ENCODE data around the gene KCNQ1.

The KCNQ1 gene

DNA sequence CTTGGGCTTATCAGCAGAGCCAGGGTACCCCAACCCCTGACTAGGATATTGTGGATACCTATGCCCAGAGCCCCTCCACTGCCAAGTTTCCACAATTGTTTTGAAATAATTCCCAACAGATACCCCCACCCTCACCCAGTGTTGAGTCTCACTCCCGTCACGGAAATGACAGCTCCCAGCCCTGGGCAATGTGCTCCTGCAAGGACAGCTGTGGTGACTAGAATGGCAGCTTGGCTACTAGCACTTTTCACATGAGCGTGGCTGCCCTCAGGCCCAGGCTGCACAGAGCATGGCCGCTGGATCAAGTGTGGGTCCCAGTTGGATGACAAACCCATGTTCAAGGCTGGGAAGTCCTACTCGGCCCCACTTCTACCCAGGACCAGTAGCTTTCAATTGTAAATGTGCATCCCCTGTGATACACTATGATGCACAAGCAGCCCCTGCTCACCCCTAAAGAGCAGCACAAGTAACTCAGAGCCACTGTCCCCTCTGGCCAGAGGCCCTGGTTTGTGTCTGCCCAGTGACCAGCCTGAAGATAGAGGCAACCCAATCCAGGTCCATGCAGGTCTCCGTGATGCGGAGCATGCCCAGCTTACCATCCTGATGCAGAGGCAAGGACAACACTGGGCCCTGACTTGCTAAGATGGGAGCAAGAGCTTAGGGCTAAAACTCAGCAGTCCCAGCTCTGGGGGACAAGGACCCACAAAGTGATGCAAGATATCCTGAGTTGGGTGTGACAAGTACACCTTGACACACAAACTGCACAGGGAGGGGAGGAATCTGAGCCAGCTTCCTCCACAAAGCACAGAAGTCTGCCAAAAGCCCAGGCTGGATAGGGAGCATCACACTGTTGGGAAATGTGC lies 241.8 kb downstream of the KCNQ1 start:
- H3K4me1 Mint-ChIP-seq = no peaks in the 10 kb centered on the region
- no peaks in the 10 kb centered on the region for H3K9me3 Mint-ChIP-seq
- H3K36me3 Mint-ChIP-seq = no peaks in the 10 kb centered on the region
- H3K27ac Mint-ChIP-seq = no peak overlapping the region
- H3K27me3 Mint-ChIP-seq = no peaks in the 10 kb centered on the region
- no peak overlapping the region for H3K4me3 Mint-ChIP-seq

DNA sequence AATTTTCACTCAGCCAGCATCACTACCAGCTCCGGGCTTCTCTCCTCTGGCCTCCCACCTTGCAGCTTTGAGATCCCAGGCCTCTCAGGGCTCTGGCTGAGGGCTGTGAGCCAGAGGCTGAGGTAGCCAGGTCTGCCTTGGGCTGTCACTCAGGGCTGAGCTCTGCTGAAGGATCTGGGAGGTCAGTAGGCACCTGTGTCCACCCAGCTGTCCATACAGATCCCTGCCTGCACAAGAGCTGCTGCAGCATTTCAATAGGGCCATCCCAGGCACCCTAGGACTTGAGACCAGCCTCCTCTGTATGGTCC lies 242.4 kb downstream of the KCNQ1 start:
- H3K9me3 Mint-ChIP-seq = no peaks in the 10 kb centered on the region
- H3K4me3 Mint-ChIP-seq = no peak overlapping the region
- H3K27me3 Mint-ChIP-seq = no peaks in the 10 kb centered on the region
- H3K36me3 Mint-ChIP-seq = no peaks in the 10 kb centered on the region
- no peak overlapping the region for H3K27ac Mint-ChIP-seq
- H3K4me1 Mint-ChIP-seq = no peaks in the 10 kb centered on the region

DNA sequence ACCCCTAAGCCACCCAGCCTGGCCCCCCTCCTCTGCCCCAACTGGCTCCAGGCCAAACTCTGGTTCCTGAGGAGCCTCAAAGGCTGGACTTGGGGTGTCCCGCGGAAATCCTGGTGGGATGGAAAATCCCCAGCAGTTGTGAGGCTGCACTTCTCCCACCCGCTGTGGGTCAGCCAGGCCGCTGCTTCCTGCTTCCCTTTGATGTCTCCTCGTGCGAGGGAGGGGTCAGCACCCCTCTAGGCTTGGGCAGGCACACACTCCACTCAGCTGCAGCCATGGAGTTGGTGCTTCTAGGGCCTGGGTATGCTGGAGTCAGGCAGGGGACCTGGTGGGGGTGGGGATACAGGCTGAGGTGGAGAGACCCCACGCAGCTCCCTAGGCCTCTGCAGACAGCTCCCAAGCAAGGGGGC lies 243.0 kb downstream of the KCNQ1 start:
- Mint-ChIP-seq H3K4me3 (no peak overlapping the region), H3K4me1 (no peaks in the 10 kb centered on the region), H3K9me3 (no peaks in the 10 kb centered on the region), H3K36me3 (no peaks in the 10 kb centered on the region), H3K27me3 (no peaks in the 10 kb centered on the region), H3K27ac (no peak overlapping the region)

GRCh38 chr11:2688381-2689231 lies 243.8 kb downstream of the KCNQ1 start:
- Mint-ChIP-seq H3K27me3 (no peaks in the 10 kb centered on the region), H3K27ac (no peak overlapping the region), H3K9me3 (no peaks in the 10 kb centered on the region), H3K36me3 (no peaks in the 10 kb centered on the region), H3K4me3 (no peak overlapping the region), H3K4me1 (no peaks in the 10 kb centered on the region)

DNA sequence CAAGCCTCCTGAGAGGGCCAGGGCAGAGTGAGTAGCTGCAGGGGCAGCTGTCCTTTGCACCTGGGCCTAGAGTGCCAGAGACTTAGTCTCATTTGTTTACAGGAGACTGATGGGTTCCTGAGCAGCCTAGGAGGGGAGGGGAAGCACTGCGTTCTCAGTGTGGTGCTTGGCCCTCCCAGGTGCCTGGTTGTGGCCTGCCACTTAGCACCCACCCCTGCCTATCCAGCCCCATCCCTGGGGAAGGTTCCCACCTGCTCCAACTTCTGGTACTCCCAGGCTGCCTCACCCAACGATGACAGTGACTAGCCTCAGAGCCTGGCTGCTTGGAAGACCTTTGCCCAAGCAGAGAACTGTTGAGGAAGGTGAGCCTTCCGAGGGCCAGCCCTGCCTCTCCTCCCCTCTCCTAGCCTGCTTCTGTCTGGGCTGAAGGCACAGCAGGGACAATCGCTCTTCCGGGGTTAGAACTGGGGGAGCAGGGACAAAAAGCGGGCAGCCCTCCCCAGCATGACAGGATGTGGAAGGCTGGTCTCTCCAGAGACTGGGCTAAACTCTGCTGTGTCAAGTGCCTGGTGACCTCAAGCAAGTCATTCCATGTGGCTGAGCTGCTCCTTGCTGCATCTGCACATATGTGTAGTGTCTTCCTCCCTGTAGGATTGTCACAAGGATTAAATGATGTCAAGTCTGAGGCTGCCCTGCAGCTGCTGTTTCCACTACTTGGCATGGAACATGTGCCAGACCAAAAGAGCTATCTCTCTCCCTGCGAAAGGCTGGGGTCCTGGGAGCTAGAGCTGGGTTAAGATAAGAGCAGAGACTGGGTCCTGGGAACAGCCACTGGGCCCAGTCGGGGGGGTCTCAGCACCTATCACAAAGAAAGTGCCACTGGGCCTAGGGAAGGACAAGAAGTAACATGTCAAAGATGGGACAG lies 245.1 kb downstream of the KCNQ1 start:
- Mint-ChIP-seq H3K9me3 (no peaks in the 10 kb centered on the region), H3K27me3 (no peaks in the 10 kb centered on the region), H3K27ac (no peak overlapping the region), H3K4me1 (no peaks in the 10 kb centered on the region), H3K4me3 (no peak overlapping the region), H3K36me3 (peaks cover 3% of the 10 kb centered on the region)

- no peak overlapping the region for H3K27ac Mint-ChIP-seq
- H3K27me3 Mint-ChIP-seq = no peaks in the 10 kb centered on the region
- H3K36me3 Mint-ChIP-seq = peaks cover 4% of the 10 kb centered on the region
- no peak overlapping the region for H3K4me3 Mint-ChIP-seq
- no peaks in the 10 kb centered on the region for H3K9me3 Mint-ChIP-seq
- H3K4me1 Mint-ChIP-seq = no peaks in the 10 kb centered on the region
These were observed 246.0 kb downstream of the KCNQ1 start for GRCh38 chr11:2690596-2691354.

- no peaks in the 10 kb centered on the region for H3K4me1 Mint-ChIP-seq
- H3K9me3 Mint-ChIP-seq = no peaks in the 10 kb centered on the region
- H3K27me3 Mint-ChIP-seq = no peaks in the 10 kb centered on the region
- H3K36me3 Mint-ChIP-seq = peaks cover 4% of the 10 kb centered on the region
- no peak overlapping the region for H3K27ac Mint-ChIP-seq
- H3K4me3 Mint-ChIP-seq = no peak overlapping the region
These were observed 246.6 kb downstream of the KCNQ1 start for GRCh38 chr11:2691355-2691761.

- H3K36me3 Mint-ChIP-seq = peaks cover 8% of the 10 kb centered on the region
- no peak overlapping the region for H3K27ac Mint-ChIP-seq
- H3K4me1 Mint-ChIP-seq = no peaks in the 10 kb centered on the region
- no peaks in the 10 kb centered on the region for H3K9me3 Mint-ChIP-seq
- no peaks in the 10 kb centered on the region for H3K27me3 Mint-ChIP-seq
- no peak overlapping the region for H3K4me3 Mint-ChIP-seq
These were observed 247.4 kb downstream of the KCNQ1 start for GRCh38 chr11:2691991-2692875.

- H3K9me3 Mint-ChIP-seq = no peaks in the 10 kb centered on the region
- no peak overlapping the region for H3K27ac Mint-ChIP-seq
These were observed 248.8 kb downstream of the KCNQ1 start for GRCh38 chr11:2693271-2694261.

DNA sequence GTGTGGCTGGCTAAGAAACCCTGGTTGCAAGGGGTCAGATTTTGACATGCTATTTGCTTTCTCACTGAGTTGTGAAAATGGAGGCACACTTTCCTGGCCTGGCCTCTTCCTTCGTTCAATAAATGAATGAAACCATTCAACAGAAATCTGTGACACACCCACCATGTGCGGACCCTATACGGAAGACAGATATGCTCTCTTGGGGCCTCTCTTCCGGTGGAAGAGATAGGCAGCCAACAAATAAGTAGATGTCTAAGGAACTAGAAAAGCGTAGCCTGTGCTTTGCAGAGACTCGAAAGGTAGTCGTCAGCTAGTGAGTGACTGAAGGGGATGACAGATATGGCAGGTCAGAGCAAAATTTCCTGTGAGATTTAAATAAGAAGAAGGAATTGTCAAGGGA lies 249.7 kb downstream of the KCNQ1 start:
- H3K27me3 Mint-ChIP-seq = no peaks in the 10 kb centered on the region
- no peaks in the 10 kb centered on the region for H3K9me3 Mint-ChIP-seq
- peaks cover 9% of the 10 kb centered on the region for H3K4me1 Mint-ChIP-seq
- H3K36me3 Mint-ChIP-seq = peaks cover 13% of the 10 kb centered on the region
- no peak overlapping the region for H3K4me3 Mint-ChIP-seq
- H3K27ac Mint-ChIP-seq = no peak overlapping the region

More at GRCh38 chr11:2693271-2694261, 248.8 kb downstream of the KCNQ1 start:
- Mint-ChIP-seq H3K4me3 (no peak overlapping the region), H3K27me3 (no peaks in the 10 kb centered on the region), H3K36me3 (peaks cover 11% of the 10 kb centered on the region), H3K4me1 (peaks cover 4% of the 10 kb centered on the region)

GRCh38 chr11:2694995-2695939 lies 250.5 kb downstream of the KCNQ1 start:
- H3K27me3 Mint-ChIP-seq = no peaks in the 10 kb centered on the region
- H3K9me3 Mint-ChIP-seq = no peaks in the 10 kb centered on the region
- peaks cover 13% of the 10 kb centered on the region for H3K36me3 Mint-ChIP-seq
- no peak overlapping the region for H3K4me3 Mint-ChIP-seq
- no peak overlapping the region for H3K27ac Mint-ChIP-seq
- H3K4me1 Mint-ChIP-seq = peaks cover 9% of the 10 kb centered on the region

- Mint-ChIP-seq H3K27me3 (no peaks in the 10 kb centered on the region), H3K36me3 (peaks cover 13% of the 10 kb centered on the region), H3K27ac (no peak overlapping the region), H3K9me3 (no peaks in the 10 kb centered on the region), H3K4me3 (no peak overlapping the region), H3K4me1 (peaks cover 9% of the 10 kb centered on the region)
These were observed 251.6 kb downstream of the KCNQ1 start for GRCh38 chr11:2696455-2696854.

Measured in activated naive CD4-positive, alpha-beta T cell treated with anti-CD3 and anti-CD28 coated beads, Interleukin-2, amount 50 U/mL, for 24 hours (primary cell).